ENCODE measurements around the gene PKP4. TPM values are rescaled to one million over a fixed set of nuclear protein-coding genes. Genes with fewer than 3 reads are reported as not detected.

PKP4 gene
- total and polyA plus RNA-seq, 4 donors: 21.5 to 96.4 (median 32.8) TPM

- no peak overlapping the region for H3K4me3 ChIP-seq
- WGBS, 2 donors: 95 to 96% methylated on average over 4 of the region's 4 CpGs
- no peak overlapping the region for H3K9ac ChIP-seq (ENCODE audit: insufficient read depth in 1 of 2, low read length in 2 of 2)
- no peaks in the 10 kb centered on the region for H3K27me3 ChIP-seq (ENCODE audit: control insufficient read depth in 3 of 3, insufficient read depth in 3 of 3, low read length in 2 of 3)
- no peak overlapping the region for H3K27ac ChIP-seq (ENCODE audit: low read depth in 1 of 2, low read length in 1 of 2)
- no peaks in the 10 kb centered on the region for H3K9me3 ChIP-seq (ENCODE audit: control insufficient read depth in 4 of 4, insufficient read depth in 3 of 4, low read length in 3 of 4)
- DNase-seq: no peak
- ATAC-seq (ENCODE audit: insufficient read depth, low FRiP score): no peak
- TF ChIP-seq CTCF (IDR thresholded peaks at IDR 0.05; ENCODE audit: control extremely low read depth, extremely low read depth): no peak
- no peaks in the 10 kb centered on the region for H3K36me3 ChIP-seq (ENCODE audit: control insufficient read depth in 4 of 4, insufficient read depth in 4 of 4, low read length in 4 of 4)
- H3K4me1 ChIP-seq (ENCODE audit: control insufficient read depth in 5 of 5, insufficient read depth in 5 of 5, low read length in 5 of 5): peaks cover 0 to 44% (median 17%) of the 10 kb centered on the region in 5 donors
These were observed 34.3 kb downstream of the PKP4 start for GRCh38 chr2:158491072-158491471.

GRCh38 chr2:158493458-158493857 lies 36.7 kb downstream of the PKP4 start:
- no peak overlapping the region for H3K27ac ChIP-seq (ENCODE audit: low read depth in 1 of 2, low read length in 1 of 2)
- ATAC-seq (ENCODE audit: insufficient read depth, low FRiP score): no peak
- no peak overlapping the region for H3K9ac ChIP-seq (ENCODE audit: insufficient read depth in 1 of 2, low read length in 2 of 2)
- H3K27me3 ChIP-seq (ENCODE audit: control insufficient read depth in 3 of 3, insufficient read depth in 3 of 3, low read length in 2 of 3): no peaks in the 10 kb centered on the region
- no peaks in the 10 kb centered on the region for H3K9me3 ChIP-seq (ENCODE audit: control insufficient read depth in 4 of 4, insufficient read depth in 3 of 4, low read length in 3 of 4)
- H3K36me3 ChIP-seq (ENCODE audit: control insufficient read depth in 4 of 4, insufficient read depth in 4 of 4, low read length in 4 of 4): no peaks in the 10 kb centered on the region
- WGBS, 2 donors: 48 to 84% methylated on average over 2 of the region's 2 CpGs
- DNase-seq: peak in 1 of 3 donors; percentile 32
- no peak for TF ChIP-seq CTCF (IDR thresholded peaks at IDR 0.05; ENCODE audit: control extremely low read depth, extremely low read depth)
- no peak overlapping the region for H3K4me3 ChIP-seq
- peaks cover 0 to 21% (median 6%) of the 10 kb centered on the region in 5 donors for H3K4me1 ChIP-seq (ENCODE audit: control insufficient read depth in 5 of 5, insufficient read depth in 5 of 5, low read length in 5 of 5)

GRCh38 chr2:158495175-158495574 lies 38.4 kb downstream of the PKP4 start:
- Histone ChIP-seq H3K27ac (ENCODE audit: low read depth in 1 of 2, low read length in 1 of 2) (no peak overlapping the region), H3K9ac (ENCODE audit: insufficient read depth in 1 of 2, low read length in 2 of 2) (no peak overlapping the region), H3K4me3 (no peak overlapping the region), H3K4me1 (ENCODE audit: control insufficient read depth in 5 of 5, insufficient read depth in 5 of 5, low read length in 5 of 5) (peaks cover 0 to 7% (median 5%) of the 10 kb centered on the region in 5 donors), H3K27me3 (ENCODE audit: control insufficient read depth in 3 of 3, insufficient read depth in 3 of 3, low read length in 2 of 3) (no peaks in the 10 kb centered on the region), H3K36me3 (ENCODE audit: control insufficient read depth in 4 of 4, insufficient read depth in 4 of 4, low read length in 4 of 4) (peaks cover 0 to 2% (median 0%) of the 10 kb centered on the region in 4 donors), H3K9me3 (ENCODE audit: control insufficient read depth in 4 of 4, insufficient read depth in 3 of 4, low read length in 3 of 4) (no peaks in the 10 kb centered on the region)
- TF ChIP-seq CTCF (IDR thresholded peaks at IDR 0.05; ENCODE audit: control extremely low read depth, extremely low read depth): no peak
- ATAC-seq (ENCODE audit: insufficient read depth, low FRiP score) (no peak), DNase-seq (no peak)
- WGBS, 2 donors: 83 to 85% methylated on average over 5 of the region's 5 CpGs

- no peak for TF ChIP-seq CTCF (IDR thresholded peaks at IDR 0.05; ENCODE audit: control extremely low read depth, extremely low read depth)
- H3K9ac ChIP-seq (ENCODE audit: insufficient read depth in 1 of 2, low read length in 2 of 2): no peak overlapping the region
- peaks cover 0 to 2% (median 0%) of the 10 kb centered on the region in 4 donors for H3K36me3 ChIP-seq (ENCODE audit: control insufficient read depth in 4 of 4, insufficient read depth in 4 of 4, low read length in 4 of 4)
- no peak for ATAC-seq (ENCODE audit: insufficient read depth, low FRiP score)
- H3K9me3 ChIP-seq (ENCODE audit: control insufficient read depth in 4 of 4, insufficient read depth in 3 of 4, low read length in 3 of 4): no peaks in the 10 kb centered on the region
- DNase-seq: no peak
- WGBS, 2 donors: 65 to 76% methylated on average over 3 of the region's 3 CpGs
- no peaks in the 10 kb centered on the region for H3K27me3 ChIP-seq (ENCODE audit: control insufficient read depth in 3 of 3, insufficient read depth in 3 of 3, low read length in 2 of 3)
- peaks cover 0 to 8% (median 6%) of the 10 kb centered on the region in 5 donors for H3K4me1 ChIP-seq (ENCODE audit: control insufficient read depth in 5 of 5, insufficient read depth in 5 of 5, low read length in 5 of 5)
- H3K4me3 ChIP-seq: no peak overlapping the region
- no peak overlapping the region for H3K27ac ChIP-seq (ENCODE audit: low read depth in 1 of 2, low read length in 1 of 2)
These were observed 40.2 kb downstream of the PKP4 start for GRCh38 chr2:158496986-158497385.
